NOMO-1 treated with DMSO at 0.1 percent for 48 hours (cell line): Measurements from ENCODE around the gene LAMA4.
"Not testable (repeated sequence)": the region's sequence is repeated elsewhere in the genome, so short reads cannot be mapped to it uniquely, and the experiment has no call there.

Experiments used
- DNase-seq: peaks from one replicate; lab custom pipeline; 2025; ENCODE audit not compliant: unreplicated experiment; lab: John Stamatoyannopoulos, UW

LAMA4 gene

DNA sequence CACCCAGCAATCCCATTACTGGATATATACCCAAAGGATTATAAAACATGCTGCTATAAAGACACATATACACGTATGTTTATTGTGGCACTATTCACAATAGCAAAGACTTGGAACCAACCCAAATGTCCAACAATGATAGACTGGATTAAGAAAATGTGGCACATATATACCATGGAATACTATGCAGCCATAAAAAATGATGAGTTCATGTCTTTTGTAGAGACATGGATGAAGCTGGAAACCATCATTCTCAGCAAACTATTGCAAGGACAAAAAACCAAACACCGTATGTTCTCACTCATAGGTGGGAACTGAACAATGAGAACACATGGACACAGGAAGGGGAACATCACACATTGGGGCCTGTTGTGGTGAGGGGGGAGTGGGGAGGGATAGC is 148.3 kb downstream of the LAMA4 start:
- not testable (repeated sequence) for DNase-seq

DNA sequence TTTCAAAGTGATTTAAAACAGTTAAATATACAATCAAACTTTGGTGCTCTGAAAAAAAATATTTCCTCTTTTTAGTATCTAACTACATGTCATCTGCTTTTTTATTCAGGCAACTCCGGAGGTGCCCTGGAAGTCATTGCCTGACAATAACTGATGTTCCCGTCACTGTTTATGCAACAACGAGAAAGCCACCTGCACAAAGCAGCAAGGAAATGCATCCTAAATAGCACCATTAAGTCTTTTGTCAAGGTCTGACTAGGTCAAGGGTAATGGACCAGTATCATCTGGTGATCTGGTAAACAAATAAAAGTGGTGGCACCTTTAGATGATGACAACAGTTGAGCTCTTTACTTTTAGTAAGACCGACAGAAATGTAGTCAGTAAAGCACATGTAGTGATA is 153.8 kb downstream of the LAMA4 start:
- no peak for DNase-seq

DNA sequence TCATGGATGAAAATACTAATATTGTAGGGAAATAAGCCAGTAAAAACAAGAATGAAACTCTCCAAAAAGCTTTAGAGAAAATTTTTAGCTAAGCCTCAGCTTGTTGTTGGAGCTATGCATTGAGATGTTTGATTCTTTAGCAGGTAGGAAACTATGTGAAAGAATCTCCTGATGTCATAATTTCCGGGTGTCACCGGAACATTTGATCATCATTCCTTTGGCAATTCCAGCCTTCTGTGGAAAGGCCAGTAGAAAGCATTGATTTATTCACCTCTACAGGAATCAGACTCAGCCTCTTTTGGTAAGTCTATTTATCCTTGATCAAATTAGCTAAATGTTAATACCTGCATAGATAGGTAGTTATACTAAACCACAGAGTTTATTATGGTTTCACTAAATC is 157.5 kb downstream of the LAMA4 start:
- no peak for DNase-seq

DNA sequence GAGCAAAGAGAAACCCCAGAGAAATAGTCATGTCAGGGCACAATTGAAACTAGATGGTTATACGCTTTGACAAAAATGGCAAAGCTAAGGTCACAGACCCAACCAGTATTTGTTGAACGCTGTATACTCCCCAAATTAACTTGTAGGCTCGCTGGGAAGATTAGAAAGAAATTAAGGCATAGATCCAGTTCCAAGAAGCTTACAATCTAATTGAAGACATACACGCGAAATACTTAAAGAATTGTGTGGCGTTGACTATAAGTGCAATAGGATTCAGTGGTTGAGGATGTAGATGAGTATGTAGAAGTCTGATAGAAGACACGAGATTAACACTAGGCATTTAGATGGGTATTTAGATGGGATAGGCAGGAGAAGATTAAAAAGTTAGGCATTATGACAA is 166.5 kb downstream of the LAMA4 start:
- no peak for DNase-seq

DNA sequence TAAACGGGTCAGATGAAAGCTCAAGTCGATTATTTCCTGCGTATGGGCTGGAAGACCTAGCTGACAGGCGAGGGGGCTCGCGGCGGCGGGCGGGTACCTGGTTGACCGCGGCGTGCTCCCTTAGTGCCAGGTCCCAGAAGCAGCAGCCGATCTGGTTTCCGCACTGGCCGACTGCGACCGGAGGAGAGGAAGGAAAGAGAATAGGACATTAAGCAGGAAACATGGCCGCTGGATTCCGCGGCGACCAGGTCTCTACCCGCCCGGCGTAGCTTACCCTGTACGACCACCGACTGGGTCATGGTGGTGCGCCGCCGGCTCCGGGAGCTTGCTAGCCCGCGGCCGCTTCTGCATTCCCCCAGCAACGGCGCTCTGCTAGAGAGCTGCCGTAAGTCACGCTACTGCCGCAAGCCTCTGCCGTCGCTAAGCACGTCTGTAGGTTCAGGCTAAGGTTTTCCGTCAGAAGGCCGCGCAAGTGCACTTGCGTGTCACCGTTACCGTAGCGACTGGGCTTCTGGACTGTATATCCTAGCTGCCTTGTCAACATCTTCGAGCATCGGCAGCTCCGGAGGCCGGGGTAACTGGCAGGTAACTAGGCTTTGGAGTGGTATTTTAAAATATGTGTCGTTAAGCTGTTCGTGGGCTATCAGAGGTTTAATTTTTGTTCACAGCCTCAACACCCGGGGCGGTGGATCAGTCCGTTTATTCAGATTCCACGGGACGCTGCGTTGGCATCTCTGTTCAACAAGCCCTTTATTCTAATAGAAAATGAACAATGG is 167.0 kb downstream of the LAMA4 start, which contains the start of the genes FAM229B and TUBE1:
Gene FAM229B (plus strand): TSS at position 456 of the 776 bp plus-strand sequence. CDS start 11,693 bp downstream, outside the sequence.
Gene TUBE1 (minus strand): TSS at position 347 of the 776 bp plus-strand sequence. CDS start 48 bp downstream, at position 299.
- DNase-seq = peak; percentile 95

DNA sequence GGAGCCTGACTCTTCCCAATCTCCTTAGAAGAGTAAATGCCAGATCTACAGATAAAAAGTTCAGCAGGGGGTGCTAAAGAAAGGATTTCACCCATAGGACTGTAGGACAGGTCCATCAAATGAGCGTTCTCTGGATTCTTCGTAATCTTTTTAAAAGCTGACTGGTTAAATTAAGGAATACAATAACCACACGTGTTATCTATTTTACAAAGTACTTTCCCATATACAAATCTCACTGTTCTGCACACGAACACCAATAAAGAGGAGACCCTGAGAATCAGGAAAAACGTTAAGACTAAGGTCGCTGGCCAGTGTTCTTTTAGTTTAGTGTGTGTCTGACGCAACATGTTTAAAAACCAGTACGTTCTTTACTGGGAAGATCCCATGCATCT is 167.6 kb downstream of the LAMA4 start:
- DNase-seq = peak; percentile 53

DNA sequence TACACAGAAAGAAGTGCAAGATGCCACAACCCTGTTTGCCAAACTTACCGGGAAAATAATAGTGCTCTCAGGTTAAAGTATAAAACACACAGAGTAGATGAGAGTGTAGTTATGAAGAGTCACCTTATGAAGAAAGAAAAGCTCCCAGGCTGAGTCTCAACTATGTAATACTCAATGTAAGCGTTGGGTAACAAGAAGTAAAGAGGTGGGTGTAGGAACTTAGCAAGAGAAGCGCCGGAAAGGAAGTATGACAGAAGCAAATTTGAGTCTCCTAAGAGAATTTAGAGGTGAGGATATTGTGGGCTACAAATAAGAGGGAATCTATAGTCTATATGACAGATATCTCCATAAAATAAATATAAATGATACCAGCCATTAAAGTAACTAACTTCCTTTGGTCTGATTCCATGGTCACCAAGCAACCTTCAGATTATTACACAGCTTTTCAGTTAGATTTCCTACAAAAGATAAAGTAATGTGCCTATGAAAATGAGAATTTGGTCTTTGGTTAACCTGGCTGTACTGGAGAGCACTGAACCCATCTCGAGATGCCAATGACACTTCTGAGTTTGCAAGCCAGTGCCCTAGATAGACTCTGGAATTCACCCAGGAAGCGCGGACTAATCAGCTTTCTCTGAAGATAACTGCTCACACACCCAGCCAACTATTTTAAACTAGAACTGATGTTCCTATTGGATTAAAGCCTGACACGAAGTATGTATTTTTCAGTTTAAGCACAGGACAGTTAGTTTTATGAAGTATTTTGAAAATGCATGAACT is 168.9 kb downstream of the LAMA4 start:
- DNase-seq = no peak

DNA sequence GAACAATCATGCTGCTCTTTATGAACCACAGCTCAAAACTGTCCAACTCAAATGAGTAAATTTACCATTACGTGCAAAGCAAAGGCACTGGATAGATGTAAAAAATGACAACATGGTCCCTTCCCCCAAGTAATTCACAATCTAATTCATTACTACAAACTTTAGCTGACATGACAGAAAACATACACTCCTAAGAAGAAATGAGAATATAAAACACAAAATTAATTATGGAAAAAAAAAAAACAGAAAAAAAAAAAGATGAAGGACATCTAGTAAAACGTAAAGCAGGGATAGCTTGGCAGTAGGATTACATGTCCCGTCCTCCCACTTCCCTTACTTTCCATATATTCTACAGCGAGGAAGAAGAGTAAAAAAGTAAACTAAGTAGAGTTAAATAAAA is 172.8 kb downstream of the LAMA4 start:
- DNase-seq = no peak

DNA sequence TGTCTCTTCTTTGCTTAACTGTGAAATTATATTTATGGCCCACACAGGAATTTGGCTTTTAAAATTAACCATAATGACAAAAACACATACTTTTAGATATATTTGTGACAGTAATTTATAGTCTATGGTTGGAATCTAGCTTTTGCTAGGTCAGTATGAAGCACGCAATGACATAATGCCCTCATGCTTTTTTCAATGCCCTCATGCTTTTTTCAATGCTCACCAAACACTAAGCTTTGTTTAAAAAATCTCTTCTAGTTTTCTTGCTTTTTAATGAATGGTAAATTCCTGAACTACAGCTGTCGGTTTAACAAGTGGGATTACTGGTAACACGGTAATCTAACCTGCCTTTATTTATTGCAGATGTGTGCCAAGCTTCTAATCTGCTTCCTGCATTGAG is 187.8 kb downstream of the LAMA4 start:
- DNase-seq = no peak

DNA sequence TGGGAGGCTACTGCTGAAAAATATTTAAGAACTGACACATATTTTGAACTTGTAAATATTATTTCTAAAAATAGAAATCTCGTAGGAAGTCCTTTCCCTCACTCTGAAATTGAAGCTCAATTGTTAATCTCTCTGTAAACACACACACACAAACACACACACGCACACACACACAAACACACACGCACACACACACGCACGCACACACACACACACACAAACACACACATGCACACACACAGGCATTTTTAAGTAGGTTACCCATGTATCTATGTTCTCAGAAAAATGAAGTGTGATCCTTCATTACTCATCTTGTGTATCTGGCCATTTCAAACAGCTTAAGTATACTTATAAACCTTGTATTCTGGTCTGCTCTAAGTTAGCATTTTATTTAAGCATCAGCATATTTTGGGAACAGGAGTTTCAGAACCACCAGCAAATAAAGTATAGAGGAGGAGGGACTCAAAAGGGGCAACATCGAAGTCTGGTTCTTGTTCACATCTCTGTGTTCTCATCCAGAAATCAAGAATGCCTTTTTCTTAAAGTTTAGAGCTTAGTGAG is 188.9 kb downstream of the LAMA4 start:
- no peak for DNase-seq

DNA sequence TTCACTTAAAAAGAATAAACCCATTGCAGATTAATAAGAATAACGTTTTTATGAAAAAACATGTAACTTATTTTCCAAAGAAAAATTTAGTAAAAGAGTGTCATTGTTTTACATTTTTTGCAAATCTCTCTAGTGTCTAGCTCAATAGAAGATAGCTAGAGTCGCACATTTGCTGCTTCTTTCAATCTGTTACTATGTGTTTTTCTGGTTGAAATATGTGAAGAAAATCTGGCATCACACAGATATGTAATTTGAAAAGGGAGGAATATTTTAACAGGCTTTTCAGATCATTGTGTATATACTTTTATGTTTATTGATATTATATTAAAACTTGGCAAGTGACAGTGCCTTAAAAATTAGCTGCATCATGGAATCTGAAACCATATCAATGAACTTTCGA is 191.4 kb downstream of the LAMA4 start:
- DNase-seq = no peak

DNA sequence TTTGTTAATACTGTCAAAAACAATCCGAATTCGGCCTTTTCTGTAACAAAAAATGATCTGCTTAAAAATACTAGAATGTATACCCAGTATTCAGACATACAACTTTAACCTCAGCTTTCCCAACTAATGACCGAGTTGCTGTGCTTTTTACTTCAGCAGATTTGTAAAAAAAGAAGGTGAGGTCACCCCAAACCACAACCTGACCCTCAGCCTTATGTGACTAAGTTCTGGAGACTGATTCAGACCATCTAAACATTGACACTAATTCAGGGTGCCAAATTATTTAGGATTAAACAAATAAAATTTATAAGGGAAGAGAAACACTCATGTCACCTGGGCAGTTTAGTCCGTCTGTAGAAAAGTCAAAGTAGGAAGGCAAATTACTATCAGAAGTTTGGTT is 192.8 kb downstream of the LAMA4 start:
- no peak for DNase-seq
